ENCODE results near the gene ANKRD17. TPM values are rescaled to one million over a fixed set of nuclear protein-coding genes. Genes with fewer than 3 reads are reported as not detected.
"Not testable (repeated sequence)": the region's sequence is repeated elsewhere in the genome, so short reads cannot be mapped to it uniquely, and the experiment has no call there.

The ANKRD17 gene
- total RNA-seq, 1 donor from 2014 or later: 91.9 TPM

DNA sequence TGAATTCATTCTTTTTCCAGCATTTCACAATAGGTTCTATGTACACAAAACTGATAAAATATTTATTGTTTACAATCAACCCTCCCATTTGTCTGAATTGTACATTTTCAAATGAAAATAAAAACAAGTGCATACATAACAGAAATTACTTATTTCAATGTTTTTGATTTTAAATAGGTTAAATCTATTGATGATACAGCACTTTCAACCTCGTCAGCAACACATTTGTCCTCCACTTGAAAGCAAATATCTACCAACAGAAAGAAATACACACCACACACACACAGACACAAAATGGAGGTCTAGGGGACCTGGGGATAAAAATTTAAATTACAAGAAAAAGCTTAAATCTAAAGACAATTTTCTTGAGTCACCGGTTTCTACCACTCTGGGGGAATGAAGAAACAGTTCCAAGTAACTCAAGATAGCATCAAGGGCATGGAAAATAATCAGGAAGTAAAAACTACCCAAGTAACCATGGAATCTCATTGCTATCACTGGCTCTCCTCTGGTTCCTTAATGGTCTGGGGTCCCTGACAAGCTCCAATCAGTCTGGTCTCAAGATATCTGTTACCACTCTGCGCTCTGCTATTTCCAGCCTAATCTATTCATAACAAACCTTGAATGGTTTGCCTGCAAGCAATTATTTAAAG lies 27.6 kb downstream of the ANKRD17 start:
- Mint-ChIP-seq H3K36me3 (ENCODE audit: low read depth, unreplicated experiment) (peaks cover 22% of the 10 kb centered on the region), H3K4me1 (ENCODE audit: low read depth, unreplicated experiment) (no peaks in the 10 kb centered on the region), H3K4me3 (ENCODE audit: unreplicated experiment) (no peak overlapping the region), H3K9me3 (ENCODE audit: unreplicated experiment) (peaks cover 4% of the 10 kb centered on the region), H3K27me3 (ENCODE audit: low read depth, unreplicated experiment) (no peaks in the 10 kb centered on the region), H3K27ac (ENCODE audit: unreplicated experiment) (peak overlapping the region; percentile 19)
- DNase-seq (ENCODE audit: low read depth) (no peak), FAIRE-seq (no peak)
- H2AFZ ChIP-seq (ENCODE audit: low read depth, low read length): no peak overlapping the region
- H3K36me3 ChIP-seq (ENCODE audit: insufficient read depth, low read length): peaks cover 10% of the 10 kb centered on the region
- H3K9ac ChIP-seq (ENCODE audit: low read length): no peak overlapping the region
- no peak overlapping the region for H3K4me3 ChIP-seq (ENCODE audit: insufficient read depth, low read depth, low read length)
- H3K79me2 ChIP-seq (ENCODE audit: insufficient read depth, low read length): peaks cover 91% of the 10 kb centered on the region
- H3K9me3 ChIP-seq (ENCODE audit: insufficient read depth, low read depth, low read length): no peaks in the 10 kb centered on the region
- no peak for TF ChIP-seq EZH2 (IDR thresholded peaks at IDR 0.05; ENCODE audit: insufficient read depth, low read length)
- TF ChIP-seq, protein P1, sequence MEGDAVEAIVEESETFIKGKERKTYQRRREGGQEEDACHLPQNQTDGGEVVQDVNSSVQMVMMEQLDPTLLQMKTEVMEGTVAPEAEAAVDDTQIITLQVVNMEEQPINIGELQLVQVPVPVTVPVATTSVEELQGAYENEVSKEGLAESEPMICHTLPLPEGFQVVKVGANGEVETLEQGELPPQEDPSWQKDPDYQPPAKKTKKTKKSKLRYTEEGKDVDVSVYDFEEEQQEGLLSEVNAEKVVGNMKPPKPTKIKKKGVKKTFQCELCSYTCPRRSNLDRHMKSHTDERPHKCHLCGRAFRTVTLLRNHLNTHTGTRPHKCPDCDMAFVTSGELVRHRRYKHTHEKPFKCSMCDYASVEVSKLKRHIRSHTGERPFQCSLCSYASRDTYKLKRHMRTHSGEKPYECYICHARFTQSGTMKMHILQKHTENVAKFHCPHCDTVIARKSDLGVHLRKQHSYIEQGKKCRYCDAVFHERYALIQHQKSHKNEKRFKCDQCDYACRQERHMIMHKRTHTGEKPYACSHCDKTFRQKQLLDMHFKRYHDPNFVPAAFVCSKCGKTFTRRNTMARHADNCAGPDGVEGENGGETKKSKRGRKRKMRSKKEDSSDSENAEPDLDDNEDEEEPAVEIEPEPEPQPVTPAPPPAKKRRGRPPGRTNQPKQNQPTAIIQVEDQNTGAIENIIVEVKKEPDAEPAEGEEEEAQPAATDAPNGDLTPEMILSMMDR (IDR thresholded peaks at IDR 0.05; ENCODE audit: insufficient read depth, low read depth, low read length): no peak
- no peaks in the 10 kb centered on the region for H3K4me1 ChIP-seq (ENCODE audit: insufficient read depth, low read length)
- no peak overlapping the region for H3K27ac ChIP-seq (ENCODE audit: low read depth, low read length)
- H4K20me1 ChIP-seq (ENCODE audit: insufficient read depth, low read length): peaks cover 30% of the 10 kb centered on the region
- no peaks in the 10 kb centered on the region for H3K27me3 ChIP-seq (ENCODE audit: insufficient read depth, low read length)
- H3K4me2 ChIP-seq (ENCODE audit: low read length): no peak overlapping the region

DNA sequence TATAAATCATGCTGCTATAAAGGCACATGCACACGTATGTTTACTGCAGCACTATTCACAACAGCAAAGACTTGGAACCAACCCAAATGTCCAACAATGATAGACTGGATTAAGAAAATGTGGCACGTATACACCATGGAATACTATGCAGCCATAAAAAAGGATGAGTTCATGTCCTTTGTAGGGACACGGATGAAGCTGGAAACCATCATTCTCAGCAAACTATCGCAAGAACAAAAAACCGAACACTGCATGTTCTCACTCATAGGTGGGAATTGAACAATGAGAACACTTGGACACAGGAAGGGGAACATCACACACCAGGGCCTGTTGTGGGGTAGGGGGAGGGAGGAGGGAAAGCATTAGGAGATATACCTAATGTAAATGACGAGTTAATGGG lies 29.8 kb downstream of the ANKRD17 start:
- not testable (repeated sequence) for H3K4me3 Mint-ChIP-seq (ENCODE audit: unreplicated experiment); H3K27me3 ChIP-seq (ENCODE audit: insufficient read depth, low read length); H3K4me1 Mint-ChIP-seq (ENCODE audit: low read depth, unreplicated experiment); H3K4me2 ChIP-seq (ENCODE audit: low read length); H3K36me3 ChIP-seq (ENCODE audit: insufficient read depth, low read length); H3K9me3 Mint-ChIP-seq (ENCODE audit: unreplicated experiment); H3K4me3 ChIP-seq (ENCODE audit: insufficient read depth, low read depth, low read length); H3K9me3 ChIP-seq (ENCODE audit: insufficient read depth, low read depth, low read length); FAIRE-seq; DNase-seq (ENCODE audit: low read depth); H3K36me3 Mint-ChIP-seq (ENCODE audit: low read depth, unreplicated experiment); H3K27me3 Mint-ChIP-seq (ENCODE audit: low read depth, unreplicated experiment); H3K27ac ChIP-seq (ENCODE audit: low read depth, low read length); H3K9ac ChIP-seq (ENCODE audit: low read length); H3K27ac Mint-ChIP-seq (ENCODE audit: unreplicated experiment); H2AFZ ChIP-seq (ENCODE audit: low read depth, low read length); H3K4me1 ChIP-seq (ENCODE audit: insufficient read depth, low read length)
- Histone ChIP-seq H4K20me1 (ENCODE audit: insufficient read depth, low read length) (peaks cover 27% of the 10 kb centered on the region), H3K79me2 (ENCODE audit: insufficient read depth, low read length) (peaks cover 86% of the 10 kb centered on the region)

GRCh38 chr4:73224886-73225285 lies 33.7 kb downstream of the ANKRD17 start:
- Mint-ChIP-seq H3K4me3 (ENCODE audit: unreplicated experiment) (no peak overlapping the region), H3K27ac (ENCODE audit: unreplicated experiment) (no peak overlapping the region), H3K27me3 (ENCODE audit: low read depth, unreplicated experiment) (no peaks in the 10 kb centered on the region), H3K4me1 (ENCODE audit: low read depth, unreplicated experiment) (peaks cover 7% of the 10 kb centered on the region), H3K9me3 (ENCODE audit: unreplicated experiment) (no peaks in the 10 kb centered on the region), H3K36me3 (ENCODE audit: low read depth, unreplicated experiment) (no peaks in the 10 kb centered on the region)
- no peak for FAIRE-seq
- Histone ChIP-seq H3K4me2 (ENCODE audit: low read length) (no peak overlapping the region), H3K27ac (ENCODE audit: low read depth, low read length) (no peak overlapping the region), H3K27me3 (ENCODE audit: insufficient read depth, low read length) (no peaks in the 10 kb centered on the region), H3K36me3 (ENCODE audit: insufficient read depth, low read length) (peaks cover 3% of the 10 kb centered on the region), H3K9ac (ENCODE audit: low read length) (no peak overlapping the region), H3K4me1 (ENCODE audit: insufficient read depth, low read length) (peaks cover 11% of the 10 kb centered on the region), H3K79me2 (ENCODE audit: insufficient read depth, low read length) (peaks cover 82% of the 10 kb centered on the region), H4K20me1 (ENCODE audit: insufficient read depth, low read length) (peaks cover 18% of the 10 kb centered on the region), H2AFZ (ENCODE audit: low read depth, low read length) (no peak overlapping the region), H3K4me3 (ENCODE audit: insufficient read depth, low read depth, low read length) (no peak overlapping the region), H3K9me3 (ENCODE audit: insufficient read depth, low read depth, low read length) (no peaks in the 10 kb centered on the region)
- TF ChIP-seq, protein P1 (IDR thresholded peaks at IDR 0.05; ENCODE audit: insufficient read depth, low read depth, low read length): no peak
- no peak for TF ChIP-seq EZH2 (IDR thresholded peaks at IDR 0.05; ENCODE audit: insufficient read depth, low read length)
- DNase-seq (ENCODE audit: low read depth): no peak
